GM10847 (cell line): ENCODE data around the gene GOLGA1.

Experiments
- POLR2A ChIP-seq: IDR thresholded peaks from 2 replicates; pipeline ENCODE4 v1.6.1; 2011; ENCODE audit not compliant: insufficient read length; ENCODE audit errors: extremely low read depth

The GOLGA1 gene

GRCh38 chr9:124941679-124942561, 1.0 kb upstream of the GOLGA1 start:
- TF ChIP-seq POLR2A: no peak

DNA sequence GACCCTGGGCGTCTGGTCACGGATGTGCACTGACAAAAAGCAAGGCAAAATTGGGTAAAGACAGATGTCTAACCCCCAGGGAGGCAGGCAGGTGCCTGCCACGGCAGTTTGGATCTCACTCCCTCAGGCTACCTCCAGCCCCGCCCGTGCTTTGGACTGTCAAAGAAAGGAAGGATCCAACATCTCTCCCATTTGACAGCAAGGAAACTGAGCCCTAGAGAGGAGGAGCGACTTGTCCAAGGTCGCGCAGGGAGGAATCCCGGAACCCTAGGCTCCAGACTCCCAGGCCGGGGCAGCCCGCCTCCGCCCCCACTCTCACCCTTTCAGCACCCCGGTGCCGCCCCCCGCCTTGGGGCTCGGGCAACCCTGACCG, 376 bp downstream of the GOLGA1 start:
- no peak for TF ChIP-seq POLR2A

GRCh38 chr9:124939944-124940343, 939 bp downstream of the GOLGA1 start:
- TF ChIP-seq POLR2A: no peak

GRCh38 chr9:124934290-124934689, 6.6 kb downstream of the GOLGA1 start:
- no peak for TF ChIP-seq POLR2A

- no peak for TF ChIP-seq POLR2A
These were observed 8.6 kb downstream of the GOLGA1 start for GRCh38 chr9:124932333-124932732.

DNA sequence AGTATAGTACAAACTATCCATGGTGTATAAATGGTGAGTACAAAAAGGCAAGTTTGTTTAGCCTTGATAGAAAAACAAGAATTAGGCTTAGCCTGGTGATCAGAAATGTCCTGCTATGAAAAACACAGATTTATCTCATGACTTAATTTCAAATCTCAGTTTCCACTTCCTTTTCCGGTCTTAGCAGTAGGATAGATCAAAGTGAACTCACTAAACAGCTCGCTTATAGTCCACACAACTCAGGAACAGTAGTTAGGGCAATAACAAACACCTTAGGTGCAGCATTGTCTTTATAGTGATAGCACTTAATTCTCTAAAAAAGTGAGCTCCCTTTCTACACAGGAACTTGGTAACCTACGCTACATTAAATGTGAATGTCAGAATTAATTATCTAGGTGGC, 11.4 kb downstream of the GOLGA1 start:
- TF ChIP-seq POLR2A: no peak

GRCh38 chr9:124928116-124928515, 12.8 kb downstream of the GOLGA1 start:
- no peak for TF ChIP-seq POLR2A

DNA sequence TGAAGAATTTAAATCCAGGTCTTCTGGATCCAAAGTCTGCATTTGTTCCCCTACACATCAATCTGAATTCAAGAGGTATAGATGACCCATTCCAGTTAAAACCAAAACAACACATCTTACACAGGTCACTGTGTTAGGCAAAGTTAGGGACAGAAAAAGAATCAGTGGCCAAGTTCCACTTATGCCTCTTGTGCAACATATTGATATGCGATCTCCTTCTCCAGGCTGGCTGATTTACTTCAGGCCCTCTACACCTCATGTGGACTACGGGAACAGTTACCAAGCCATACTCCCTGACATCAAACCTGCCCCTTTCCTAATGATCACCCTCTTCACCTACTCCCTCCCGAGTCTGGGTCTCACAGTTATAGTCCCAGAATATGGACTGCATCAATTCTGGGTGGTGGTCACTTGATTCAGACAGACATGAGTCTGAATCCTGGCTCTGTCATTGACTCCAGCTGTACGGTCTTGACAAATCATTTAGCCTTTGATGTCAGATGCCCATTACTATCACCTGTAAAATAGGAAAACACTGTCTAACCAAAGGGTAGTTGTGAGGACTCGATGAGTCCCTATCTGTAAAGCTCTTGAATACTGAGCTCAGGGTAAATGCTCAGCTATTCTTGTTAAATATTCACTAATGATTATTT, 26.0 kb downstream of the GOLGA1 start:
- TF ChIP-seq POLR2A: no peak

- no peak for TF ChIP-seq POLR2A
These were observed 27.5 kb downstream of the GOLGA1 start for GRCh38 chr9:124913378-124913777.

- no peak for TF ChIP-seq POLR2A
These were observed 29.1 kb downstream of the GOLGA1 start for GRCh38 chr9:124911766-124912165.

DNA sequence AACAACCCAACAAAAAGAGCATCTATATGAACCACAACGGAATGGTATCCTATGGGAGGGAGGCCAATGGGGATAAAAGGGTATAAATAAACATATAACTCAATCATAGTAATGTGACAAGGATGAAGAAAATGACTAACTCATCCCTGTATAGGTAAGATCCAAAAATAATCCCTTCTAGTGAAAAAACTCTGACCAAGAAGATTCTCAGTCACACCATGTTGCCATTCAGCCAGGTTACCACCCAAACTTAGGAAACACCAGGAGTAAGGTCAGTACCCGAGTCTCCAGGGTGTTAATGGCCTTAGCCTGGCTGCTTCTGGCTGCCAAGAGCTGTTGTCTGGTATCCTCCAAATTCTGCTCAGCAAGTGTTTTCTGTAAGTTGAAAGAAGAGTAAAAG, 32.8 kb downstream of the GOLGA1 start:
- no peak for TF ChIP-seq POLR2A

DNA sequence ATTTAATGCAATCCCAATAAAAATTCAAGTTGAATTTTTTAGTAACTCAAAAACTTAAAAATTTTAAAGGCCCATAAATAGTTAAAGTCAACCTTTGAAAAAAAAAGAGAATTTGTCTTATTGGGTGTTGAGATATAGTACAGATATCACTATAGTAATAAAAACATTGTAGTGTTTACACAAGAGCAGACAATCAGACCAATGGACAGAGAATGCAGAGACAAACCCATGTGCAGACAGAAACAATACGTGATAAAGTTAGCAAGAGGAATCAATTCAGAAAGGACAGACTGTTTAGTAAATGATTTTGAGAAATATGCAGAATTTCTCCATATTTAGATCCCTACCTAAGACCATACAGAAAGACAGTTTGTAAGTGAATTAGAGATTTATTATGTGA, 33.9 kb downstream of the GOLGA1 start:
- no peak for TF ChIP-seq POLR2A

DNA sequence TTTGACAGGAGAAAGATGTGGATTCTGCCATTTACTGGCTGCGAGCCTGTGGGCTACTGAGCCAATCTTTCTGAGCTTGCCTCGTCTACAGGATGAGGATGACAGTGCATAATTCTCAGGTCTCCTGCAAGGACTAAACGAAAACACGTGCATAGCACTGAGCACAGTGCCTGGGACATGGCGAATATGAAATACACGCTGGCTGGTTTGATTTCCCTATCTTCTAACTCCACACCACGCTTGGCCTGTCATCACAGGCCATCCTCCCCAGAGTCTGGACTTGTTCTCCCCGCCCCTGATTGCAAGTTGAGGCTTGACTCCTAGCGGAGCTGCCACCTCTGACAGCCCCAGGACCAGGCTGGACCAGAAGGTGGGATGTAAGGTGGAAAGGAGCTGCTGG, 41.0 kb downstream of the GOLGA1 start:
- TF ChIP-seq POLR2A: no peak

DNA sequence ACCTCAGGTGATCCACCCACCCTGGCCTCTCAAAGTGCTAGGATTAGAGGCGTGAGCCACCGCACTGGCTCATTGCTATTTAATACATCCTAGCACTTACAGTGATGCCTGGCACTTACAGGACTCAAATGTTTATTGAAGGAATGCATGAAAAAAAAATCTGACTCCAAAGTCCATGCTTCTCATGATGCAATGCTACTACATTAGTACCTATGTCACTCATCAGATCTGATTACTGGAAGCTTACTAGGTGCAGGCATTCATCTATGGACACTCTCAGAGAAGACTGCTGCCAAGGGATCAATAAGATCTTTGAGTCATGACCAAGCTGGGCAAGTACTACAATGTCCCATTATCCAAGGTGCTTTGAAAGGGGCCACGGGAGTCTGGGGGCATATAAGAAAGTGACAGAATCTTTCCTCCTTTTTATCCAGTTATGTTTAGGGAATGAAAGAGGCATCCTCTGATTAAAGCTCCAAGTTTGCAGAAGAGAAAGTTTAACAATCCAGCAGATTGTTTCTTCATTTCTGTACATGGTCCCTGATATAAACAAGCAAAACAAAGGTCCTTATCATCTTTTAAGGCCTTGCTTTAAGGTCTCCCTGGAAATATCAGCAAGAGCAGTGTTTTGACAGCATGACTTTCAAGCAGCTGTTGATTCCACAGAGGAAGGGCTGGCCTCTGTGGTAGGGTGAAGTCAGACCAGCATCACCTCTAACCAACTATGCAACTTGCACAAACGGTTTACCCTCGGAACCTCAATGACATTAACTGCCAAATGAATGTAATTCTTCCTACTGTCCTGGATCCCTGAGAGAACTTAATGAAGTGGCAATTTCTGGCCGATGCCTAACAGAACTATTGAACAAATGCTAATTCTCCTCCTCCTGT, 43.1 kb downstream of the GOLGA1 start:
- TF ChIP-seq POLR2A: no peak

DNA sequence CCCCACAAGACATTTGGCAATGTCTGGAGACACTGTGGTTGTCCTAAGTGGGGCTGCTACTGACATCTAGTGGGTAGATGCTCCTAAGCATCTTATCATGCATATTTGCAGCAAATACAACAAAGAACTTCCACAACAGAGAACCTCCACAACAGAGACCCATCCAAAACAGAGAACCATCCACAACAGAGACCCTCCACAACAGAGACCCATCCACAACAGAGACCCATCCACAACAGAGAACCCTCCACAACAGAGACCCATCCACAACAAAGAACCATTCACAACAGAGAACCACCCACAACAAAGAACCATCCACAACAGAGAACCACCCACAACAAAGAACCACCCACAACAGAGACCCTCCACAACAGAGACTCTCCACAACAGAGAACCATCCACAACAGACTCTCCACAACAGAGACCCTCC, 46.1 kb downstream of the GOLGA1 start:
- no peak for TF ChIP-seq POLR2A
